Measurements from ENCODE around the gene AOC1. TPM values are rescaled to one million over a fixed set of nuclear protein-coding genes. Genes with fewer than 3 reads are reported as not detected.
"Not testable (repeated sequence)": the region's sequence is repeated elsewhere in the genome, so short reads cannot be mapped to it uniquely, and the experiment has no call there.

Gene AOC1
- total RNA-seq, 2 experiments from 2014 or later, result not detected

DNA sequence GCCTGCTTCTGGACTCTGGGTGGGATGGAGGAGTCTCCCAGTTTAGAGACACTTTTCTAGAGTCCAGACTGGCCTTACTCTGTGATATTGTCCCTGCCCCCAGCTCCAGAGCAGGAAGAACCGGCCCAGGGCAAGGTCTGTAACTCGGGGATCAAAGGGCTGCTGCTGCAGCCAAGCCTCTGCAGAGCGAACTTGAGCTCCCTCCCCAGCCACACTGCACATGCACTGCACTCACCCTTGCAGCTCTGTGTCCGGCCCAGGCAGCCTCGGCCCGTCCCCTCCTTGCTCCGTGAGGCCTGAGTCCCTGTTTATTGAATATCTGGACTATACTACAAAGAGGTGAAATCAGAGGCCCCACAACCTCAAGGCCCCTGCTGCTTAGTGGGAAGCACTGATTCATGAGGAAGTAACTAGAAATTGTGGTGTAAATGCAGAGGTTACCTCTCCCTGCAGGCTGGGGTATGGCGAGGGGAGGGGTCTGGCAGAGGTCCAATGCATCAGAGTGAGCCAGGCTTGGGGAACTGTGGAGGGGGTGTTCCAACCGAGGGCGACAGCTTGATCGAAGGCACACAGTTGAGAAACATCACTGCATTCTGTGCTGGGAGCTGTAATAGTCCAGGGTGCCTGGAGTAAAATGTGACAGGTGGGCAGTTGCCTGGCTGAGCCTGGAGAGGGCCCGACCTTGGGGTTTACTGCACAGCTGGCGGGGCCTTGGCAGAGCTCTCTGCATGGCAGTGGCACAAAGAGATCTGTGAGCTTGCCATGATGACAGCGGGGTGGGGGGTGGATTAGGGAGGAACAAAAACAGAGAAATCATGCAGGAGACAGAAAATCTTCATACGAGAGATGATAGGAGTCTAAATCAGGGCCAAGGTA is 49.1 kb downstream of the AOC1 start:
- Mint-ChIP-seq H3K27me3 (peaks cover 80% of the 10 kb centered on the region), H3K4me1 (peaks cover 12% of the 10 kb centered on the region), H3K36me3 (no peaks in the 10 kb centered on the region), H3K27ac (no peak overlapping the region), H3K9me3 (ENCODE audit: low read depth) (no peaks in the 10 kb centered on the region), H3K4me3 (no peak overlapping the region)
- CTCF ChIA-PET, result interaction anchor here (1.2 to 1.7 kb wide), 3 partner anchors 83 to 88 kb away, joined by 4 to 7 read pairs (median 5); no protein-coding TSS in a partner anchor
- no peak for DNase-seq
- no peak for ATAC-seq

DNA sequence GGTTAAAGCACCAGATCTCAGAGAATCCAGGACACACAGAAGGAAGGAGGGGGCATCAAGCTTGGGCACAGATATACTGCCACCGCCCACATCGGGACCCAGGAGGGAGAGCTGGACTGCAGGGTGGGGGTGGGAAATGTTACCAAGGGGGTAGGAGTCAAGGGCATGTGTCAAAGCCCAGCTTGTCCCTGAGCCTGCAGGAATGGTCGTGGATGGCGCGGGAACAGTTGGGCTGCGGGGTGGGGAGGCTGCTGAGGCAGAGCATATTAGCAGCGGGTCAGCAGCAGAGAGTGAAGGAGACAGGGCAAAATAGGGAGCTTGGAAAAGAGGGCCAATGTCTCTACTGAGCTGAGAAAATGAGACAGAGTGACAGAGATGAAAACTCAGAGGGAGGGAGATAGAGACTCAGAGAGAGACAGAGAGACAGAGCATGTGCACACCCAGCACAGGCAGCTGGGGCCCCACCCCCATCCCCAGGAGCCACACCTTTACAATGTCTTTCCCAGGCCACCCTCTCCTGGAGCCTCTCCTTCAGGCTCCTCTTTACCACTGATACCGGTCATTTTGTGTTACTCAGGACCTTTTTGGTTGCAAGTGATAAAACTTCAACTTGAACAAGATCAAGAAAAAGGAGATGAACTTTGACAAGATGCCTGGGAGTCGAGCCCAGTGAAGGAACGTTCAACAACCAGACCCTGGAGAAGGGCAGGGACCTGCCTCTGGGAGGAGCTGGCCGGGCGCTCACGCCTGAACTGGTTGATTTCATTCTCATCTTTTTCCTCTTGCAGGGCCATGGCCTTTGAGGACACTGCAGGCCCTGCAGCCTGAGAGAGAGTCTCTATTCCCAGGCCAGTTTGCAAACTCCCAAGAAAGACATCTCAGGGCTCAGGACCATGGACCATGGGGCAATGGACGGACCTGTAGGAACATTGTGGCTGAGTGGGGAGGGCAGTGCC is 50.0 kb downstream of the AOC1 start:
- DNase-seq (no peak), ATAC-seq (no peak)
- CTCF ChIA-PET, result interaction anchor here (1.2 to 1.7 kb wide), 2 partner anchors 82 to 87 kb away, joined by 5 to 7 read pairs; no protein-coding TSS in a partner anchor
- Mint-ChIP-seq H3K4me1 (peaks cover 12% of the 10 kb centered on the region), H3K27ac (no peak overlapping the region), H3K27me3 (peaks cover 80% of the 10 kb centered on the region), H3K9me3 (ENCODE audit: low read depth) (no peaks in the 10 kb centered on the region), H3K4me3 (no peak overlapping the region), H3K36me3 (no peaks in the 10 kb centered on the region)

DNA sequence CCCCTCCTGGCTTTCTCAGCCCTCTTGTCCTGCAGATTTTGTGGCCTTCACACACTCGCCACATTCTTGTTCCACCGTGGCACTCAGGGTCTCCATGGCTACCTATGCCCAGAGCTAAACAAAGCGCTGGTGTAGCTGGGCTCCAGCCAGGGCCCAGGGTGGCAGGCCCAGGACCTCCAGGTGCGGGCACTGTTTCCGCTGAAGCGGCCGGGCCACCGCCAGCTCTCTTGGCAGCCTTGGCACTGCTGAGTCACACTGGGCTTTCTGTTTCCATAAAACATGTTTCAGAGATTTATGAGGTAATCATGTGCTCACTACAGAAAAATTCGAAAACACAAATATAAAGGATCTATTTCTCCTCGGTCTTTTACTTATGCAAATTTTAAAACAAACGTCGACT is 51.3 kb downstream of the AOC1 start:
- H3K27me3 Mint-ChIP-seq, result peaks cover 72% of the 10 kb centered on the region
- no peak for ATAC-seq
- CTCF ChIA-PET, result interaction anchor here (0.8 to 1.1 kb wide), 4 partner anchors 9 to 115 kb away, joined by 4 read pairs; no protein-coding TSS in a partner anchor

DNA sequence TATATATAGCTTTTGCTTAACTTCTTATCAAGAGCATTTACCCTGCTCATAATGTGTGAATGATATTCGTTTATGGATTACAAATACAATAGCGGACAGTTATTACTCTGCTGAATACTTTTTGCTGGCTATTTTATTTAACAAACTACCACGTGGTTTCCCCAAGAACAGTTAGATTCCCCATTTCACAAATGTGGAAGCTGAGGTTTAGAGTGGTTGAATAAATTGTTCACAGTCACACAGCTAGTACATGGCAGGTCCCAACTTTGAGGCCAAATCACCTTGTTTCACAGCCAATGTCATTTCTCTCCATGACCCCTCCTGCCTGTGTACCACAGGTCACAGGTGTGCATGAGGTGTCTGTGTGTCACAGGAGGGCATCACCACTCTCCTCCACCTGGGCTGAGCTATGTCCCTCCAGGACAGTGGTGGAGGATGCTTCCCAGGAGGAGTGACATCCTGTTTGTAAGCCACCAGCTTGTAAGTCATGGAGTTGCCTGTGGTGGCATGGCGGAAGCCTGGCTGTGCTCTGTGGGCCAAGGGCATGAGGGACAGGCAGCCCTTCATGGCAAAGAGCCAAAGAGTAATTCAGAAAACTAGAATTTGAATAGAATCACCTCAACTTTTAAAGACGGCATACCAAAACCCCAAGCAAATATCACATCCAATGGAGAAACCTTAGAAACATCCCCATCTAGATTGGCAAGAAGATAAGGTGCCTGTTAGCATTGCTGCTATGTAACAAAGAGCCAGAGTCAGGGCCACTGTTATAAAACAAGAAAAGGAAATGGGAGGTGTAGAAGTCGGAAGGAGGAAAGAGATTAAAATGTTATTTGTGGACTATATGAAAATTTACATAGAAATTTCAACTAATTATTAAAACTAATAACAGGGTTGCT is 51.9 kb downstream of the AOC1 start:
- no peak overlapping the region for H3K4me3 Mint-ChIP-seq
- ATAC-seq (no peak), DNase-seq (no peak)
- H3K27ac Mint-ChIP-seq, result no peak overlapping the region
- no peaks in the 10 kb centered on the region for H3K9me3 Mint-ChIP-seq (ENCODE audit: low read depth)
- H3K36me3 Mint-ChIP-seq, result no peaks in the 10 kb centered on the region
- CTCF ChIA-PET, result interaction anchor here (0.8 to 1.1 kb wide), 4 partner anchors 8 to 114 kb away, joined by 4 read pairs; no protein-coding TSS in a partner anchor
- peaks cover 74% of the 10 kb centered on the region for H3K27me3 Mint-ChIP-seq
- H3K4me1 Mint-ChIP-seq, result peaks cover 5% of the 10 kb centered on the region

More for the DNA sequence above, 51.3 kb downstream of the AOC1 start:
- peaks cover under 1% of the 10 kb centered on the region for H3K4me1 Mint-ChIP-seq
- H3K36me3 Mint-ChIP-seq, result no peaks in the 10 kb centered on the region
- no peak overlapping the region for H3K4me3 Mint-ChIP-seq
- DNase-seq, result no peak
- H3K9me3 Mint-ChIP-seq (ENCODE audit: low read depth), result no peaks in the 10 kb centered on the region
- H3K27ac Mint-ChIP-seq, result no peak overlapping the region

DNA sequence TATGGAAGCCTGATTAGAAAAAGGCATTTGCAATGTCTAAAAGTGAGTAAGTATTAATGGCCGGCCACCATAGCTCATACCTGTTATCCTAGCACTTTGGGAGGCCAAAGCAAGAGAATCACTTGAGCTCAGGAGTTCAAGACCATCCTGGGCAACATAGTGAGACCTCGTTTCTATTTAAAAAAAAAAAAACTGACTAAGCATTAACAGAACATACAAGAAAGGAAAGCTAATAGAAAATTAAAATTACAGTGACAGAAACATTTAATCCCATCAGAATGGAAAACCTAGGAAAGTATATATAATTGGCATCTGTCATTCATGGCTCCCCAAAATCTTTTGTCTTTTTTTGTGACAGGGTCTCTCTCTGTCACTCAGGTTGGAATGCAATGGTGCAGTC is 55.9 kb downstream of the AOC1 start:
- Mint-ChIP-seq H3K4me1 (peaks cover 8% of the 10 kb centered on the region), H3K9me3 (ENCODE audit: low read depth) (no peaks in the 10 kb centered on the region), H3K27ac (no peak overlapping the region), H3K36me3 (no peaks in the 10 kb centered on the region), H3K27me3 (peaks cover 66% of the 10 kb centered on the region), H3K4me3 (no peak overlapping the region)
- ATAC-seq (no peak), DNase-seq (no peak)
- CTCF ChIA-PET, result interaction anchor here (0.9 to 2.6 kb wide), 2 partner anchors 10 kb away, joined by 3 to 27 read pairs; no protein-coding TSS in a partner anchor

DNA sequence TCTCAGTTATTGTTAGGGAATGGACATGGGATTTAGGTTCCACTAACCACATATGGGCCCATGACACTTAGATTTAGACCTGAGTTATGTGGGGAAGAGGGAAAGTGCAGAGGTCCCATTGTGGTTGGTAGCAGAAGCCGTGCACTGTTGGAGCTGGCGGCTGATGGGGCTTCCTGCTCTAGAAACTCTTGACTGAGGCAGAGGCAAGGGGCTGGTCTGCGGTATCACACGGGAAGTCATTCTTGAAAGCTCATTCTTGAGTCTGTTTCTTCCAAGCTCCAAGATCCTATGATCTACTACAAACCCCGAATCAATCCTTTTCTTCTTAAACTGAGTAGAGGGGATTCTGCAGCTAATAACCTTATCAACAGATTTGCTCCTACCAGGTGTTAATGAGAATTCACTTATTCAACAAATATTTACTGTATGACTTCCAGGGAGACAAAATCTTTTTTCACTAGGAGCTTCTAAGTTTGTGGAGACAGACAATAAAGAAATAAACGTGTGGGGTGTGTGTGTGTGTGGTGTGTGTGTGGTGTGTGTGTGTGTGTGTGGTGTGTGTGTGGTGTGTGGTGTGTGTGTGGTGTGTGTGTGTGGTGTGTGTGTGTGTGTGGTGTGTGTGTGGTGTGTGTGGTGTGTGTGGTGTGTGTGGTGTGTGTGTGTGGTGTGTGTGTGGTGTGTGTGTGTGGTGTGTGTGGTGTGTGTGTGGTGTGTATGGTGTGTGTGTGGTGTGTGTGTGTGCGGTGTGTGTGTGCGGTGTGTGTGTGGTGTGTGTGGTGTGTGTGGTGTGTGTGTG is 57.1 kb downstream of the AOC1 start:
- ATAC-seq (peak; percentile 84), DNase-seq (peak; percentile 76)
- CTCF ChIA-PET, result interaction anchor here (0.8 to 2.6 kb wide), 6 partner anchors 9 to 78 kb away, joined by 3 to 27 read pairs (median 3); no protein-coding TSS in a partner anchor
- no peaks in the 10 kb centered on the region for H3K36me3 Mint-ChIP-seq
- H3K9me3 Mint-ChIP-seq (ENCODE audit: low read depth), result no peaks in the 10 kb centered on the region
- H3K4me3 Mint-ChIP-seq, result no peak overlapping the region
- peaks cover 61% of the 10 kb centered on the region for H3K27me3 Mint-ChIP-seq
- H3K4me1 Mint-ChIP-seq, result peaks cover 8% of the 10 kb centered on the region
- peak overlapping the region; percentile 50 for H3K27ac Mint-ChIP-seq

DNA sequence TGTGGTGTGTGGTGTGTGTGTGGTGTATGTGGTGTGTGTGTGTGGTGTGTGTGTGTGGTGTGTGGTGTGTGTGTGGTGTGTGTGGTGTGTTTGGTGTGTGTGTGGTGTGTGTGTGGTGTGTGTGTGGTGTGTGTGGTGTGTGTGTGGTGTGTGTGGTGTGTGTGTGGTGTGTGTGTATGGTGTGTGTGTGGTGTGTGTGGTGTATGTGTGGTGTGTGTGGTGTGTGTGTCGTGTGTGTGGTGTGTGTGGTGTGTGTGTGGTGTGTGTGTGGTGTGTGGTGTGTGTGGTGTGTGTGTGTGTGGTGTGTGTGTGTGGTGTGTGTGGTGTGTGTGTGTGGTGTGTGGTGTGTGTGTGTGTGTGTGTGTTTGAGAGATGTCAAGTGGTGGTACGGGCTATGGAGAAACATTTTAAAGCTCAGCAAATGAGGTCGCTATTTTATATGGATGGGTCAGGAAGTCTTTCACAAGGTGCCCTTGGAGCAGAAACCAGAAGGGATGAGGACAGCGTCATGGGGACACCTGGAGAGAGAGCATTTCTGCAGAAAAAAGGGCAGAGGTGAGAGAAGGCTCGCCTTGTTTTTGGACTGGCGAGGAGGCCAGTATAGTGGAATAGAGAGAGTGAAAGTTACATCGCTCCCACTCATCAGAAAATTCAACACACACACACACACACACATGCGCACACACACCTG is 58.1 kb downstream of the AOC1 start:
- ATAC-seq, result peak; percentile 40
- not testable (repeated sequence) for H3K27ac Mint-ChIP-seq; H3K4me1 Mint-ChIP-seq; DNase-seq; H3K4me3 Mint-ChIP-seq; H3K9me3 Mint-ChIP-seq (ENCODE audit: low read depth); H3K36me3 Mint-ChIP-seq
- CTCF ChIA-PET, result interaction anchor here (3.2 kb wide), 1 partner anchor 12 kb away, joined by 20 read pairs; no protein-coding TSS in a partner anchor
- H3K27me3 Mint-ChIP-seq, result peaks cover 64% of the 10 kb centered on the region

DNA sequence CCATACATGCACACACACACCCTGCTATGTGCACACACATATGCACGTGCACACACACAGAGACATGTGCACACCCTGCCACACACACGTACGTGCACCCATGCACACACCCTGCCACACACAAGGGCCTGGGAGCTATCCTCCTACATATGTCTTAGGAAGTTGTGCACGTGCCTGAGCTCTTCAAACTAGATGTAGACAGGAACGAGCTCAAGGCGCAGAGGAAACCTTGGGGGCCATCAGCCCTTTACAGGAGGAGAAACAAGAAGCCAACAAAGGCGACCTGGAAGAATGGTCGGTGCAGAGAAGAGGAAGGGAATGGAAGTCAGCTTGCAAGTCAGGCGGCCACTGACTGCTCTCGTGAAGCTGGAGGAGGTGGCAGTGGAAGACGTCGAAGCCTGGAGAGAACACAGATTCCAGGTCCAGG is 58.7 kb downstream of the AOC1 start:
- CTCF ChIA-PET, result interaction anchor here (1.3 to 3.2 kb wide), 2 partner anchors 13 to 52 kb away, joined by 3 to 20 read pairs; no protein-coding TSS in a partner anchor
- ATAC-seq (peak; percentile 48), DNase-seq (no peak)
- Mint-ChIP-seq H3K27me3 (peaks cover 64% of the 10 kb centered on the region), H3K36me3 (no peaks in the 10 kb centered on the region), H3K9me3 (ENCODE audit: low read depth) (no peaks in the 10 kb centered on the region), H3K4me3 (no peak overlapping the region), H3K27ac (no peak overlapping the region), H3K4me1 (peaks cover 8% of the 10 kb centered on the region)

Other genes starting within 250 kb of the AOC1 start
- gene GIMAP6, start 220.1 kb upstream of the AOC1 start, total RNA-seq, result 10 to 100 TPM; 54.6 to 65.0 TPM
- 10 to 100 TPM; 60.3 to 80.0 TPM for gene GIMAP2, start 166.8 kb upstream of the AOC1 start, total RNA-seq
- 10 to 100 TPM in 1 of 2 experiments, 1 to 10 TPM in 1; 6.8 to 12.4 TPM for gene GIMAP1, start 135.9 kb upstream of the AOC1 start, total RNA-seq
- gene GIMAP5, start 115.1 kb upstream of the AOC1 start, total RNA-seq, result 10 to 100 TPM; 41.0 to 42.5 TPM
- gene TMEM176B, start 52.2 kb upstream of the AOC1 start, total RNA-seq, result not detected
- not detected for gene TMEM176A, start 51.7 kb upstream of the AOC1 start, total RNA-seq
- under 1 TPM in 1 of 2 experiments, not detected in 1; 0.07 TPM for gene KCNH2, start 125.8 kb downstream of the AOC1 start, total RNA-seq
- gene NOS3, start 138.5 kb downstream of the AOC1 start, total RNA-seq, result 10 to 100 TPM in 1 of 2 experiments, 1 to 10 TPM in 1; 6.4 to 10.8 TPM
- 1 to 10 TPM; 2.3 to 3.4 TPM for gene ATG9B, start 172.0 kb downstream of the AOC1 start, total RNA-seq
- gene ABCB8, start 175.9 kb downstream of the AOC1 start, total RNA-seq, result 10 to 100 TPM; 50.3 to 52.4 TPM
- 1 to 10 TPM; 3.9 to 5.3 TPM for gene ASIC3, start 196.0 kb downstream of the AOC1 start, total RNA-seq
- 10 to 100 TPM; 18.1 to 24.4 TPM for gene CDK5, start 205.4 kb downstream of the AOC1 start, total RNA-seq
- 100 to 1,000 TPM; 114 to 121 TPM for gene SLC4A2, start 207.1 kb downstream of the AOC1 start, total RNA-seq
- gene FASTK, start 228.3 kb downstream of the AOC1 start, total RNA-seq, result 10 to 100 TPM; 77.7 to 79.5 TPM
- gene TMUB1, start 231.0 kb downstream of the AOC1 start, total RNA-seq, result 10 to 100 TPM; 83.1 to 85.7 TPM
- gene AGAP3, start 234.0 kb downstream of the AOC1 start, total RNA-seq, result 10 to 100 TPM; 30.0 to 36.2 TPM